GM15510 (cell line): ENCODE results near the gene CPB2.

Source experiments
- POLR2A ChIP-seq: IDR thresholded peaks from 3 replicates; pipeline ENCODE4 v1.6.1; 2011; ENCODE audit warnings: borderline replicate concordance; ENCODE audit not compliant: insufficient read length; ENCODE audit errors: extremely low read depth

The CPB2 gene

DNA sequence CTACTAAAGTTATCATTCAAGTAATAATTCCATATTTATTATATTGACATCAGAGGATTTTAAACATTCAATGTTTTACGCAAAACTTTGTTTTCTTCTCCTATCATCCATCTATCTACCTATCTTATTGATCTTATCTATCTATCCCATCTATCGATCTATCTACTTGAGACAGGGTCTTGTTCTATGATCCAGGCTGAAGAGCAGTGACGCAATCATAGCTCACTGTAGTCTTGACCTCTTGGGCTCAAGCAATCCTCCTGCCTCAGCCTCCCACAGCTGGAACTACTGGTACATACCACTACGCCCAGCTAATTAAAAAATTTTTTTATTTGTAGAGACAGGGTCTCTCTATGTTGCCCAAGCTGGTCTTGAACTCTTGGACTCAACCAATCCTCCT lies 79.7 kb downstream of the CPB2 start:
- TF ChIP-seq POLR2A: no peak

- no peak for TF ChIP-seq POLR2A
Measured at GRCh38 chr13:46022481-46022880, 82.4 kb downstream of the CPB2 start.

DNA sequence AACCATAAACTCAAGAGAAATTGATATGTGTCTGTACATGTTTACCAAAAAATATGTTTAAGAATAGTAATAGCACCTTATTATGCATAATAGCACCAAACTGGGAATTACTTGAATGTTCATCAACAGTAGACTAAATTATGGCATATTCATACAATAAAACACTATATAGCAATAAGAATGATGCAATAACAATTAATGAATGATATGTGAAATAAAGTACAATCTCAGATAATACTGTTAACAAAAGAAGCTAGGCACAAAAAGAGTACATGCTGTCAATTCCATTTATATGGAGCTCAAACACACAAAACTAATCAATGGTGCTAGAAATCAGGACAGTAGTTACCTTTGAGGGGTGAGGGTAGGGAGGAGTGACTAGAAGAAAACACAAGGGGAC lies 88.6 kb downstream of the CPB2 start:
- TF ChIP-seq POLR2A: no peak

DNA sequence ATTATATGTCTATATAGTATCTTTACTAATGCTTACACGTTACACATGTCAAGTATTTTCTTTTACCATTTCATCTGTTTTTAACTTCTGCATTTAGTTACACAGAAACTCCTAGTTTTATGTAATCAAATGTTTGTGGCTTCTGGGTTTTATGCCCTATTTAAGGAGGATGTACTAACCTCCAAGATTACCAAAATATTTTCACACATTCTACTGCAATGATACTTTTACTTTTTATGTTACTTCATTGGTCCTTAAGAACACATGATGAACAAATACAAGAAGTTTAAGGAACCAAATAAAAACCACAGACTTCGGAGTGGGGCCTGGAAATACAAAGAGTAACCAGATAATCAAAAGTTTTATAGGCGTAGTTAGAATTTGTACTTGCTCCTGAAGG lies 89.5 kb downstream of the CPB2 start:
- no peak for TF ChIP-seq POLR2A

GRCh38 chr13:46012404-46012803 lies 92.4 kb downstream of the CPB2 start:
- TF ChIP-seq POLR2A: no peak

DNA sequence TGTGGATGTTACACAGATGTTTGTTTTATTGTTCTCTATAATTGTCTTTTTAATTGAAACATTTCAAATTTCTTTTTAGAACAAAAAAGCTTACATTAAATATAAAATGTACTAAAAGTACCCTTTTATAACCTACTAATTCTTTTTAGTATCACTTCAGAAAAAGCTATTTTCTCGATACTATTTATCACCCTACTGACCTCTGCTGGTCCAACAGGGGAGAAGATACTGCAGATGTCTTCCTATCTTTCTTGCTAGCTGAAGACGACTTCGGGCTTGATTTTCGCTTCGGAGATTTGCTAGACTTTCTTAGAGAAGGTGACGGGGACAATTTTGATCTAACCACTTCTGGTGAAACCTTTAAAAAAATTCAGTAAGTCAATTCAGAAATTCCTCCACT lies 94.7 kb downstream of the CPB2 start:
- TF ChIP-seq POLR2A: no peak

- no peak for TF ChIP-seq POLR2A
Measured at GRCh38 chr13:46008631-46009030, 96.2 kb downstream of the CPB2 start.

DNA sequence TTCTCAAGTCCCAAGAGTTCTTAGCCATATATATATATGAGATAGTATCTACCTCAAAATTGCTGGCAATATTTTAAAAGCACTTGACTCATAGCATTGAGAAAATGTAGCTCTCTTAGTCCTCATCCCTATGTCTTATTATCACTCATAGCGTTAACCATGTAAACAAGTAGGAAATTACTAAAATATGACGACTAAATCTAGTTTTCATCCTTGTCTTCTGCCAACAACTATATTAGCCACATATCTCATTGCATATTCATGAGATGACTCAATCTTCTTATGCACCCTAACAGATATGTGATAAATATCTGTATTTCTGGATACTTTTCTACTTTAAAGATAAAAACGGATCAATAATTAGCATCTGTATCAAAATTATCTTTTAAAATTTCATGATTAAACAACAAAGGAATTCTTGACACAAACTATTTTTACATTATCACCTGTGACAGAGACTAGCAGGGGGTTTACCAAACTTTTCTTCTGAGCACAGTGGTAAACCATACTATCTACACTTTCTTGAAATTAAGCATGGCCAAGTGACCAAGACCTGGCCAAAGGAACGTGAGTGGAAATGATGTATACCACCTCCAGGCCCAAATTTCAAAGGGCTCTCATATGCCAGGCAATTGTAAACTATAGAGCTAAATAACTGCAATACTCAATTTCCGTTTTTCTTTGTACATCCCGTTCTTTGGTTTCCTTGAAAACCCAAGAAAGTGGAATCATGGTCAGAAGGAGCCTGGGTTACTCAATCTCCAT lies 98.0 kb downstream of the CPB2 start:
- TF ChIP-seq POLR2A: no peak

DNA sequence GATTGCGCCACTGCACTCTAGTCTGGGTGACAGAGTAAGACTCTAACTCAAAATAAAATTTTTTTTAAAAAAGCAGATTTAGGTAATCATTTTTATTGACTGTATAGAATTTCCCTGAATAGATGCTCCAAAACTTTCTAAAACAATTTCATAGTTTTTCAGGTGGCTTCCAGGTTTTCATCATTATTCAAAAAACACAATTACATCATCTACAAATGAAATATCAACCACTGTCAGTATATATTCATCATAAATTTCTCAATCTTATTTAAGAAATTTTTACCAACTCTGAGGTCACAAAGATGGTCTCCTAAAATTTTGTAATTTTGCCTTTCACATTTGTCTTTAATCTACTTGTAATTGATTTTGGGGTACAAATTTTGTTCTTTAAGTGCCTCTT lies 100.3 kb downstream of the CPB2 start:
- no peak for TF ChIP-seq POLR2A
